Measurements from ENCODE around the gene FN1.

Gene FN1

DNA sequence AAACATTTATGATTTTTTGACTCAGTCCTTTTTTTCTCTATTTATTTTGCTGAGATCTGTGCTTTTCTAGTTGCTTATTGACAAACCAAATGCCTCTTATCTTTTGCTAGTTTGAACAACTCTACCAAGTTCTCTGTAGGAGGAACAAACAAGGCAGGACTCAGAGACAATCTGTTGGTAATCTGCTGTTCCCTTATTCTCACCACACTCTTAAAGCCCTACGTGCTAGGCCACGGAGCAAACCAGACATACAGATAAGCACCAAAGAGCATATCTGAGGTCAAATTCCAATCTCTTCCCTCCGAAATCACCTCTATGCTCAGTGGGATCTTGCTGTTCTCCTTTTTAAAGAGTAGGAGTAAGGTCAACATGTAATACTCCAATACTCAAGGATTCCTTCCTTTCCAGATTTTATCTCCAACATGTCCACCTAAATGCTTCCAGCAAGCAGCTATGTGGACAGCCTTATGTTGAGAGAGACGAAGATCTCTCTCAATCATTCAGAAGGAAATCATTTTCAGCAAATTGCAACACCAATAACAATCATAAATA is 18.4 kb downstream of the FN1 start:
- DNase-seq (ENCODE audit: low read depth), result no peak
- TF ChIP-seq, protein P1, sequence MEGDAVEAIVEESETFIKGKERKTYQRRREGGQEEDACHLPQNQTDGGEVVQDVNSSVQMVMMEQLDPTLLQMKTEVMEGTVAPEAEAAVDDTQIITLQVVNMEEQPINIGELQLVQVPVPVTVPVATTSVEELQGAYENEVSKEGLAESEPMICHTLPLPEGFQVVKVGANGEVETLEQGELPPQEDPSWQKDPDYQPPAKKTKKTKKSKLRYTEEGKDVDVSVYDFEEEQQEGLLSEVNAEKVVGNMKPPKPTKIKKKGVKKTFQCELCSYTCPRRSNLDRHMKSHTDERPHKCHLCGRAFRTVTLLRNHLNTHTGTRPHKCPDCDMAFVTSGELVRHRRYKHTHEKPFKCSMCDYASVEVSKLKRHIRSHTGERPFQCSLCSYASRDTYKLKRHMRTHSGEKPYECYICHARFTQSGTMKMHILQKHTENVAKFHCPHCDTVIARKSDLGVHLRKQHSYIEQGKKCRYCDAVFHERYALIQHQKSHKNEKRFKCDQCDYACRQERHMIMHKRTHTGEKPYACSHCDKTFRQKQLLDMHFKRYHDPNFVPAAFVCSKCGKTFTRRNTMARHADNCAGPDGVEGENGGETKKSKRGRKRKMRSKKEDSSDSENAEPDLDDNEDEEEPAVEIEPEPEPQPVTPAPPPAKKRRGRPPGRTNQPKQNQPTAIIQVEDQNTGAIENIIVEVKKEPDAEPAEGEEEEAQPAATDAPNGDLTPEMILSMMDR (conservative IDR thresholded peaks at IDR 0.05; ENCODE audit: low read depth, low read length), result no peak
- H3K4me3 ChIP-seq (ENCODE audit: low read length), result no peak overlapping the region

GRCh38 chr2:215416656-215417055 is 19.2 kb downstream of the FN1 start:
- H3K4me3 ChIP-seq (ENCODE audit: low read length), result no peak overlapping the region
- no peak for DNase-seq (ENCODE audit: low read depth)
- TF ChIP-seq, protein P1 (conservative IDR thresholded peaks at IDR 0.05; ENCODE audit: low read depth, low read length), result no peak

GRCh38 chr2:215415820-215416577 is 19.9 kb downstream of the FN1 start:
- no peak for DNase-seq (ENCODE audit: low read depth)
- H3K4me3 ChIP-seq (ENCODE audit: low read length), result no peak overlapping the region
- TF ChIP-seq, protein P1 (conservative IDR thresholded peaks at IDR 0.05; ENCODE audit: low read depth, low read length), result no peak

GRCh38 chr2:215415218-215415617 is 20.6 kb downstream of the FN1 start:
- no peak overlapping the region for H3K4me3 ChIP-seq (ENCODE audit: low read length)
- TF ChIP-seq, protein P1 (conservative IDR thresholded peaks at IDR 0.05; ENCODE audit: low read depth, low read length), result no peak
- no peak for DNase-seq (ENCODE audit: low read depth)

- TF ChIP-seq, protein P1 (conservative IDR thresholded peaks at IDR 0.05; ENCODE audit: low read depth, low read length), result no peak
- DNase-seq (ENCODE audit: low read depth), result no peak
- H3K4me3 ChIP-seq (ENCODE audit: low read length), result no peak overlapping the region
These were observed 21.2 kb downstream of the FN1 start for GRCh38 chr2:215414674-215415073.

DNA sequence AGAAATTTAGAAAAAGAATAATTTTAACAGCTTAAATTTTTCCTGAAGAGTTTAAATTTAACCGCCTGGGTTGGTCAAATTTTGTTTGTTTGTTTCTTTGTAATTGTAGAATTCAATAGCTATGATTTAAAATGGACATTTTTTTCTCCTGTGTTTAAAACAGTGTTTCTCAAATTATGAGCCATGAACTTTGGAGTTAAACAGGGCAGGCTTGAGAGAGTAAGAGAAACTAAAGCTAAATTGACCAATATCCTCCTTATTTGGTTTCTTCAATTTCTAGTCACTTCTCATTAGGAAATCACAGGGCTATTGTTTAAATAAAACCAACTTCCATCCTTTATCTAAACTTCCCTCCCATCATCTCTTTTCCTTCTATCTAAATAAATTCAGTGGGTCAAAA is 21.9 kb downstream of the FN1 start:
- DNase-seq (ENCODE audit: low read depth), result no peak
- no peak overlapping the region for H3K4me3 ChIP-seq (ENCODE audit: low read length)
- TF ChIP-seq, protein P1 (conservative IDR thresholded peaks at IDR 0.05; ENCODE audit: low read depth, low read length), result no peak

GRCh38 chr2:215413484-215413777 is 22.4 kb downstream of the FN1 start:
- no peak overlapping the region for H3K4me3 ChIP-seq (ENCODE audit: low read length)
- no peak for DNase-seq (ENCODE audit: low read depth)
- TF ChIP-seq, protein P1 (conservative IDR thresholded peaks at IDR 0.05; ENCODE audit: low read depth, low read length), result no peak
